Measurements from ENCODE around the gene CLCN2.

- TF ChIP-seq CTCF (IDR thresholded peaks at IDR 0.05) (no peak), POLR2AphosphoS5 (IDR thresholded peaks at IDR 0.05; ENCODE audit: insufficient read depth in 1 of 2, low read depth in 1 of 2) (peak in 1 of 2 donors; percentile 80), POLR2A (IDR thresholded peaks at IDR 0.05) (no peak)
Observed at GRCh38 chr3:184338511-184338945, 22.9 kb downstream of the CLCN2 start.

Measured in vagina (tissue), 2 donors.